SU-DHL-6 (cell line): ENCODE results near the gene MBTPS2.

ENCODE experiments used
- H2AFZ ChIP-seq: fragments of 200-600 bp; sonication (generic); 2 replicates; pipeline ENCODE4 v1.6.1; 2014; ENCODE audit warnings: low read depth, mild to moderate bottlenecking, moderate library complexity, mixed read lengths, antibody characterized with exemption, low read length; ENCODE audit not compliant: severe bottlenecking
- H3F3A ChIP-seq: fragments of 200-600 bp; shearing (Covaris generic); 2 replicates; pipeline ENCODE4 v1.6.0; 2016; ENCODE audit warnings: antibody characterized with exemption, mild to moderate bottlenecking; ENCODE audit not compliant: insufficient read depth
- H3K27ac ChIP-seq: fragments of 200-600 bp; sonication (generic); 2 replicates; pipeline ENCODE4 v1.5.1; 2016; ENCODE audit warnings: low read depth, mild to moderate bottlenecking, low read length, moderate library complexity, mixed read lengths
- H3K27me3 ChIP-seq: fragments of 200-600 bp; sonication (generic), shearing (Covaris generic); 2 replicates; pipeline ENCODE4 v1.6.0; 2014; ENCODE audit warnings: mild to moderate bottlenecking, low read length
- H3K36me3 ChIP-seq: fragments of 200-600 bp; sonication (generic); 2 replicates; pipeline ENCODE4 v1.6.1; 2014; ENCODE audit warnings: mild to moderate bottlenecking, low read length, mixed read lengths
- H3K4me2 ChIP-seq: fragments of 300-600, 200-600 bp; shearing (Covaris generic), sonication (generic); 2 replicates; pipeline ENCODE4 v1.6.0; 2014; ENCODE audit warnings: low read length, low read depth, mild to moderate bottlenecking; ENCODE audit not compliant: poor library complexity, severe bottlenecking
- H3K4me3 ChIP-seq: fragments of 200-600 bp; sonication (generic); 2 replicates; pipeline ENCODE4 v1.5.1; 2014; ENCODE audit warnings: antibody characterized with exemption, low read length, mild to moderate bottlenecking, mixed read lengths; ENCODE audit not compliant: insufficient read depth, poor library complexity, severe bottlenecking
- H3K79me2 ChIP-seq: fragments of 200-600 bp; sonication (generic); 2 replicates; pipeline ENCODE4 v1.6.1; 2014; ENCODE audit warnings: mild to moderate bottlenecking, low read length, moderate library complexity; ENCODE audit not compliant: insufficient read depth
- H3K9ac ChIP-seq: fragments of 200-600 bp; sonication (generic); 2 replicates; pipeline ENCODE4 v1.7.0; 2014; ENCODE audit warnings: mild to moderate bottlenecking, low read length
- H3K9me2 ChIP-seq: fragments of 200-600 bp; sonication (generic); replicated peaks from 2 replicates; pipeline ENCODE4 v1.6.1; 2014; ENCODE audit warnings: low read length; ENCODE audit not compliant: insufficient read depth
- H3K9me3 ChIP-seq: fragments of 200-600 bp; sonication (generic); 2 replicates; pipeline ENCODE4 v1.6.1; 2014; ENCODE audit warnings: low read length, mixed read lengths; ENCODE audit not compliant: insufficient read depth
- H4K20me1 ChIP-seq: fragments of 200-600 bp; sonication (generic); 2 replicates; pipeline ENCODE4 v1.6.1; 2014; ENCODE audit warnings: low read depth, mild to moderate bottlenecking, antibody characterized with exemption, low read length, moderate library complexity, mixed read lengths
- CTCF ChIP-seq: fragments of 200-600 bp; sonication (generic); IDR thresholded peaks from one replicate; pipeline ENCODE4 v1.5.1; 2017; ENCODE audit warnings: antibody characterized with exemption, mild to moderate bottlenecking, low read length, moderate library complexity; ENCODE audit not compliant: insufficient read depth, poor library complexity, severe bottlenecking
- EZH2phosphoT487 ChIP-seq: fragments of 200-600 bp; sonication (generic), shearing (Covaris generic); conservative IDR thresholded peaks from 2 replicates; pipeline ENCODE4 v1.6.1; 2018; ENCODE audit warnings: mild to moderate bottlenecking, antibody characterized with exemption, low read length, moderate library complexity, mixed read lengths

MBTPS2 gene

GRCh38 chrX:21883258-21883657 lies 43.8 kb downstream of the MBTPS2 start:
- H3K36me3 ChIP-seq = no peaks in the 10 kb centered on the region
- H3K9me2 ChIP-seq = no peaks in the 10 kb centered on the region
- H2AFZ ChIP-seq = no peak overlapping the region
- no peaks in the 10 kb centered on the region for H3K79me2 ChIP-seq
- TF ChIP-seq CTCF = no peak
- no peak for TF ChIP-seq EZH2phosphoT487
- no peak overlapping the region for H3K4me3 ChIP-seq
- no peaks in the 10 kb centered on the region for H3K9me3 ChIP-seq
- no peaks in the 10 kb centered on the region for H4K20me1 ChIP-seq
- no peaks in the 10 kb centered on the region for H3K27me3 ChIP-seq
- H3F3A ChIP-seq = no peaks in the 10 kb centered on the region
- no peak overlapping the region for H3K27ac ChIP-seq
- H3K9ac ChIP-seq = no peak overlapping the region
- H3K4me2 ChIP-seq = no peak overlapping the region

GRCh38 chrX:21885568-21885967 lies 46.2 kb downstream of the MBTPS2 start:
- H3K79me2 ChIP-seq = no peaks in the 10 kb centered on the region
- H2AFZ ChIP-seq = no peak overlapping the region
- H3K27ac ChIP-seq = no peak overlapping the region
- H3K9me2 ChIP-seq = no peaks in the 10 kb centered on the region
- H3K4me3 ChIP-seq = no peak overlapping the region
- H3K9ac ChIP-seq = no peak overlapping the region
- no peaks in the 10 kb centered on the region for H3F3A ChIP-seq
- H3K4me2 ChIP-seq = no peak overlapping the region
- no peaks in the 10 kb centered on the region for H3K27me3 ChIP-seq
- no peaks in the 10 kb centered on the region for H4K20me1 ChIP-seq
- no peak for TF ChIP-seq CTCF
- TF ChIP-seq EZH2phosphoT487 = no peak
- no peaks in the 10 kb centered on the region for H3K9me3 ChIP-seq
- no peaks in the 10 kb centered on the region for H3K36me3 ChIP-seq

GRCh38 chrX:21905313-21905712 lies 65.9 kb downstream of the MBTPS2 start:
- H3K4me2 ChIP-seq = no peak overlapping the region
- H3K36me3 ChIP-seq = no peaks in the 10 kb centered on the region
- H3K79me2 ChIP-seq = no peaks in the 10 kb centered on the region
- H3K9ac ChIP-seq = no peak overlapping the region
- no peaks in the 10 kb centered on the region for H3K9me3 ChIP-seq
- H3F3A ChIP-seq = no peaks in the 10 kb centered on the region
- no peak overlapping the region for H3K27ac ChIP-seq
- no peak overlapping the region for H2AFZ ChIP-seq
- H3K9me2 ChIP-seq = no peaks in the 10 kb centered on the region
- H3K4me3 ChIP-seq = no peak overlapping the region
- H3K27me3 ChIP-seq = no peaks in the 10 kb centered on the region
- H4K20me1 ChIP-seq = no peaks in the 10 kb centered on the region
- TF ChIP-seq EZH2phosphoT487 (no peak), CTCF (no peak)

- Histone ChIP-seq H3K9ac (no peak overlapping the region), H2AFZ (no peak overlapping the region), H3K36me3 (no peaks in the 10 kb centered on the region), H3K4me3 (no peak overlapping the region), H3K27me3 (no peaks in the 10 kb centered on the region), H3K9me3 (no peaks in the 10 kb centered on the region), H3F3A (no peaks in the 10 kb centered on the region), H4K20me1 (no peaks in the 10 kb centered on the region), H3K9me2 (no peaks in the 10 kb centered on the region), H3K79me2 (no peaks in the 10 kb centered on the region), H3K27ac (no peak overlapping the region), H3K4me2 (no peak overlapping the region)
- no peak for TF ChIP-seq CTCF
- TF ChIP-seq EZH2phosphoT487 = no peak
Measured at GRCh38 chrX:21905953-21906352, 66.5 kb downstream of the MBTPS2 start.
